ENCODE data around the gene SLCO4A1. TPM values are rescaled to one million over a fixed set of nuclear protein-coding genes. Genes with fewer than 3 reads are reported as not detected.

The SLCO4A1 gene
- total and polyA plus RNA-seq, 9 of the 15 experiments (the other 6 are each of a cell fraction or from before 2014, with no cell fraction given) = 1.6 to 21.9 (median 12.8) TPM

GRCh38 chr20:62670156-62670555, 27.9 kb downstream of the SLCO4A1 start (continued):
- TF ChIP-seq CUX1 (CRISPR knock-in tag; IDR thresholded peaks at IDR 0.05) = no peak
- no peak for TF ChIP-seq ZNF584 (CRISPR knock-in tag; IDR thresholded peaks at IDR 0.05; ENCODE audit: low read depth)
- TF ChIP-seq, protein P1, sequence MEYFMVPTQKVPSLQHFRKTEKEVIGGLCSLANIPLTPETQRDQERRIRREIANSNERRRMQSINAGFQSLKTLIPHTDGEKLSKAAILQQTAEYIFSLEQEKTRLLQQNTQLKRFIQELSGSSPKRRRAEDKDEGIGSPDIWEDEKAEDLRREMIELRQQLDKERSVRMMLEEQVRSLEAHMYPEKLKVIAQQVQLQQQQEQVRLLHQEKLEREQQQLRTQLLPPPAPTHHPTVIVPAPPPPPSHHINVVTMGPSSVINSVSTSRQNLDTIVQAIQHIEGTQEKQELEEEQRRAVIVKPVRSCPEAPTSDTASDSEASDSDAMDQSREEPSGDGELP (CRISPR knock-in tag; IDR thresholded peaks at IDR 0.05; ENCODE audit: borderline replicate concordance) = no peak
- no peak for TF ChIP-seq NR1H2 (CRISPR knock-in tag; IDR thresholded peaks at IDR 0.05)
- TF ChIP-seq ZEB2 (IDR thresholded peaks at IDR 0.05) = no peak
- no peak for TF ChIP-seq MEF2D (tag; conservative IDR thresholded peaks at IDR 0.05; ENCODE audit: low read depth)

Data from K562 (cell line).